COLO668 (cell line): ENCODE data around the gene NAAA.
"Not testable (repeated sequence)": the region's sequence is repeated elsewhere in the genome, so short reads cannot be mapped to it uniquely, and the experiment has no call there.

ENCODE experiments used
- DNase-seq: peaks from one replicate; lab custom pipeline; 2025; ENCODE audit not compliant: unreplicated experiment; lab: John Stamatoyannopoulos, UW

Gene NAAA

DNA sequence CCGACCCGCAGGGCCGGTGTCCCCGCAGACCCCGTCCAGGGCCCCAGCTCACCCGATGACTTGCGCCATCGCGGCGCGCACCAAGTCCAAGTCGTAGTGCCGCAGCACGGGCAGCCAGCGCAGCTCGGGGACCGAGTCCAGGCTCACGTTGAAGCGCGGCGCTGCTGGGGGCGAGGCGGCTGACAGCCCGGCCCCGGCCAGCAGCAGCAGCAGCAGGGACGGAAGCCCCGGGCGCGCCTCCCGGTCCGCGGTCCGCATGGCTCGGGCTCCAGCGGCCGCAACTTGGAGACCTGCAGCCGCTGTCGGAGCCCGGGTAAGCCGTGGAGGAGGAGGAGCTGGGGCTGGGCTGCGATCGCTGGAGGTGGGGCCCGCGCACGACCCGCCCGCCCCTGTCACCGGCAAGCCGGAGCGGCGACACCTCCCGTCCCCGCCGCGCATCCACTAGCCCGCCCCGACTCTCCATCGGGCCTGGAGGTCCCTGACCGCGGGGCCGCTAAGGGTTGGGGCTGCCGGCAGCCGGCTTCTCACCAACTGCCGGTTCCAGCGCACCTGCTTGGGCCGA lies at the start of gene NAAA:
Gene NAAA, minus strand, starts transcription at position 322 of the 562 bp plus-strand sequence. Its CDS starts 64 bp downstream, at position 258.
- DNase-seq: peak; percentile 82

GRCh38 chr4:75989846-75990528 lies 49.2 kb upstream of the NAAA start:
- DNase-seq: no peak

DNA sequence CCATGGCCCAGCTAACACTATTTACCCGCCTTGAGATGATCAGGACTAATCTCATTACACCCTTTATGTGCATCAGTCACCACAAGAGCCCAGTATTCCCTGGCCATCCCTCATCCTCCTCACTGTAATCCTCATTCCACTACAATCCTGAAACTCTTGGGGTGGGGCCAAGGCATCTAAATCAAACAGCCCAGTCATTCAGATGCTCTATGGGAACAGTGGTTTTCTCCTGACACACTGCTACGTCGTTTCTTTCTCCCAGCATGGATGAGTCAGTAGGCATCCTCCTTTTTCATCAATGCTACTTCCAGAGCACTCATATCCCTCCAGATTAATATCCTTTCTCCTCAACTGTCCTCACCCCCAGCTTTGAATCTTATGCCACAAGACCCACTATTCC lies 44.3 kb upstream of the NAAA start:
- DNase-seq: no peak

DNA sequence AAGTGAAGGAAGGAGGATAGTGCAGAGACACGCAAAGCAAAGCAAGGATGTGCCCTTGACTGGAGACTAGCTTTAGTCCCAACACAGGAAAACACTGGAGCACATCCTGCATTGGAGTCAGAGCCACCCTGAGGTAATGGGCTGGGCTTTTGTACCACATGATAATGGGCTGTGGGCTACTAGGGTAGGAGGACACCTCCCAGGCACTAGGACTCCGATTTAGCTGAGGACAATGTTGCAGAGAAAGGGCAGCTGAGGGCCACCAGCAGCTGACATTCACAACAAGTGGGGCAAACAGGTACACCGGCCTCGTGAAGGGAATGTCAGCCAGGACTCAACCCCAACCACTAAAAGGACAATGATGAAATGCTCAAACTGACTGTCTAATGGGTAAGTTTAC lies 39.8 kb upstream of the NAAA start:
- DNase-seq: no peak

GRCh38 chr4:75976177-75976576 lies 35.4 kb upstream of the NAAA start:
- DNase-seq: no peak

DNA sequence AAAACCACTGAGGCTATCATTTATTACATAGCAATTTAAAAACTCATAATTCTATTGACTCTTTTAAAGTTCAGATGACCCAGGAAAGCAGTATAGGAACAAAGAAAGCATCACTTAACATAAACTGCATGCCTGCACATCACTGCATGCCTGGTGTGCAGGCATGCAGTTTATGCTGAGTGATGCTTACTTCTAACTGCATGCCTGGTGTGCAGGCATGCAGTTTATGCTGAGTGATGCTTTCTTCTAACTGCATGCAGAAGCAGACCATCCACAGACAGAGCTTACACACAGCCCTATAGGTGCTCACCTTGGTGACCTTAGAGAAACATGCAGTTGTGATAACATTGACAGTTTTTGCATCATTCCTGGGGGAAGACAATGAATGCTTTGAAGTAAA lies 33.0 kb upstream of the NAAA start:
- DNase-seq: no peak

- no peak for DNase-seq
These were observed 27.3 kb upstream of the NAAA start for GRCh38 chr4:75968084-75968483.

DNA sequence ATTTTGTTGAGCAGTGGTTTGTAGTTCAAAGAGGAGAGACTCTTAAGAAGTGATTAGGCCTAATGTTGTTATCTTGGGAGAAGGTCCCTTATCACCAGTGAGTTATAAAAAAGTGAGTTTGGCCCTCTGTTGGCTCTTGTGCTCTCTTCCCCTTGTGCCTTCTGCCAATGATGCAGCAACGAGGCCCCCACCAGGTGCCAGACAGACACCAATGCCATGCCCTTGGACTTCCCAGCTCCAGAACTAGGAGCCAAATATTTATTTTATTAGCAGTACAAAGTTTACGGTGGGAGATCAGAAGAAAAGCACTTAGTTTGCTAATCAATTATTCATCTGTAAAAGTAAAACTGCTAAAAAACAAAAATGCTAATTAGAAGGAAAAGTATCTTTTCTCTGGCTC lies 22.7 kb upstream of the NAAA start:
- no peak for DNase-seq

GRCh38 chr4:75962072-75962471 lies 21.3 kb upstream of the NAAA start:
- DNase-seq: not testable (repeated sequence)

DNA sequence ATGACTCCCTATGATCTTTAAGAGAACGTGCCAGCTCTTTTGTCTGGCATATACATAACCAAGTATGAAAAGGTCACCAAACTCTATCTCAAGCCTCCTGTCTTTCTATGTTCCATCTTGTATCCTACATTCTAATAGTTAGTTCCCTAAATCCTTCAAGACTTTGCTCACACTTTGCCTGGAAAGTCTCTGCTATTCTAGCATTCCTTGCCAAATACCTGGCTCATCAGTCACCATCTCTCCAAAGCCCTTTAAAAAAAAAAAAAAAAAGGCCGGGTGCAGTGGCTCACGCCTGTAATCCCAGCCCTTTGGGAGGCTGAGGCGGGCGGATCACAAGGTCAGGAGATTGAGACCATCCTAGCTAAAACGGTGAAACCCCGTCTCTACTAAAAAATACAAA lies 17.7 kb upstream of the NAAA start:
- DNase-seq: not testable (repeated sequence)

DNA sequence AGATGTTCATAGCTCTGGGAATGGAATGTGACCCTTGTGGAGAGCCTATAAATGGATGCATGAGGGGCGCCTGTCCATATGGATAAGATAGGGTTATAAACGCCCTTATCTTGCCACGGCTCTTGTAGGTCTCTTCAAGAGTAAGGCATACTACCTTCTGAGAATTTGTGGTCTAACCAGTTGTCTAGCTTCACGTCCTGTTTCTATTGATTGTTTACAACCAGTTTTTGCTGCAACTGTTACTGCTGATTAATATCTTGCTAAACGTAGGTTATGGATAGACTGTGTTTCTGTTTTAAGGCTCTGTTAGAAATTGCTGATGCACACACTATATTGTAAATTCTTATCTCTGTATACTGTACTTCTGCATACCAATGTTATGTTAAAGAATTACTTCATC lies 14.0 kb upstream of the NAAA start:
- DNase-seq: not testable (repeated sequence)

DNA sequence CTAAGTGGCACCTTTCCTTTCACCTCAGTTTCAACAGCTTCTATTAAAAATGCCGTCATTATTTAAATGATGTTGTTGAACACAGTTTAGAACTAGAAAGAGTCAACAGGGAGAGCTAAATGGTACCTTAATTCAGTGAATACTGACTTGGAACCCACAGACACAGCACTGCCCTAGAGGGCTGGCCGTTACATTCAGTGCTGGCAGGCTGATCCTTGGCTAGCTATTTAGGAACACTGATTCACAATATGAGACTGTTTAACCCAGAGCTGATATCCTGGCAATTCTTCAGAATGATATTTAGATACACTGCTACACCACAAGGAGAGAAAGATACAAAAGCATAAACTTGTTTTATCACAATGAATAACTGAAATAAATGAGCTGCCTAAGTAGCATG lies 12.7 kb upstream of the NAAA start:
- no peak for DNase-seq

- DNase-seq: no peak
These were observed 9.5 kb upstream of the NAAA start for GRCh38 chr4:75950213-75950815.

GRCh38 chr4:75948822-75949444 lies 8.1 kb upstream of the NAAA start:
- no peak for DNase-seq

DNA sequence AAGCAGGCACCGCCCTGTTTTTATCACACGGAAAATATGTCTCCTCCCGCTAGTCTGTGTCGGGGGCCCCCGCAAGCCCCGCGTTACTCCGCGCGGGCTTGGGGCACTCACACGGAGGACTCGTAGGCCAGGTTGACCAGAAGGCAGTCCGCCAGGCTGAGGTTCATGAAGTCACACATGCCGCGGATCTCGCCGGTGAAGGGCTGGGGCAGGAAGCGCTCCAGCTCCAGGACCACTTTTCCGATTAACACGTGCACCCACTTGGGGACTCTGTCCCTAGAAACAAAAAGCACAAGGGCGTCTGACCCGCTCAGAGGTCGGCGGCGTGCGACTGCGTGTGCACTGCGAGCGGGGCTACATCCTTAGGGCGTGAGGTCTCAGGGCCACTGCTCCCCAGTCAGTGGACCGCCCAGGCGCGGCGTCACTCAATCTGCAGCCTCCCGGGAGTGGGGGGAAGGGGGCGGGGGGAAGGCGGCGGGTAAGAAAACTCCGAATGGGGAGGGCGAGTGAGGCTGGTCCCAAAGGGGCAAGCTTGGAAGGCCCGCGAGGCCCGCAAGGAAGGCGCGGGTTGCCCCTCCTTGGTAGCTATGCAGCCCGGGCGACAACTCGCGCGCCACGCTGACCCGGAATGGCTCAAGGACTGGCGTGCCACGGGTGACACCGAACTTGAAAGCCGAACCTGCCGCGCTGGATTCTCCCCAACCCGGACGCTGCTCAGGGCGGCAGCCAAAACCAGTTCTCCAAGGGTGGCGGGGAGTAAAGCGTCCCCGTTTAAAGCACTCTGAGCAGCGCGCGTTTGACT lies 722 bp downstream of the NAAA start:
- DNase-seq: peak; percentile 78

DNA sequence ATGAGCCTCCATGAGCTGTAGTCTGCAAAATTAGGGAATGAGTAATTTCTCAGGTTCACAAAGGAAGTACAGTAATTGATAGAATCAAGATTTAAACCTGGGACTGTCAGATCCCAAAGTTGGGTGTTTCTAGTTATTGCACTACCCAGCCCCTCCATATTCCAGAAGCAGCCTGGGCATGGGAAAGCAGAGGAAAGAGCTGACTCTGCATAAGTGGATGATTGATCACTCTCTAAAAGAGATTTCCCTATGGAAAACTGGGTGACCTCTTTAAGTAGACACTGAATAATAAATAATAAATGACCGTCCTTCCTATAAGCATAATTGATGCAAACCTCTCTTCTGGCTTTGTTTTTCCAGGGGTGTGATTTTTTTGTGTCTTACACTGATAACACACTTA lies 5.2 kb downstream of the NAAA start:
- no peak for DNase-seq

GRCh38 chr4:75930152-75930551 lies 10.7 kb downstream of the NAAA start:
- DNase-seq: no peak

- DNase-seq: peak; percentile 36
These were observed 15.9 kb downstream of the NAAA start for GRCh38 chr4:75924916-75925315.

DNA sequence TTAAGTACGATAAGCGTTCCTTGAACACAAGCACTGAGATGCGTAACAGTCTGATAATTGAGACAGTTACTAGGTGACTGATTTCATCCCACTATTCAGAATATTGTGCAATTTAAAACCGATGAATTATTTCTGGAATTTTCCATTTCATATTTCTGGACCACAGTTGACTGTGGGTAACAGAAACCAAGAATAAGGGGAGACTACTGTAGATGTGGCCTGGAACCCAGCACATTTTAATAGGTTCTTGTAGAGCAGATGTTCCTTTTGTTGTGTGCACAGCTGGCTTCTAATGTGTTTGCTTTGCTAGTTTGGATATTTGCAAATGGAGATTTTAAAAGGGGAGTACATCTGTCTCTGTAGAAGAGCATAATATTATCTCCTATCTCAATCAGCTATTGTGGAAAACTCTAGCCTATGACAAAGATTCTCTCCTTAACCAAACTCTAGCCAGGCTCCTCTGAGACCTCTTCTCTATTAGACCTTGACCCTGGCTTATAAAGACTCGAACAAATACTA lies 16.4 kb downstream of the NAAA start:
- DNase-seq: peak; percentile 45

DNA sequence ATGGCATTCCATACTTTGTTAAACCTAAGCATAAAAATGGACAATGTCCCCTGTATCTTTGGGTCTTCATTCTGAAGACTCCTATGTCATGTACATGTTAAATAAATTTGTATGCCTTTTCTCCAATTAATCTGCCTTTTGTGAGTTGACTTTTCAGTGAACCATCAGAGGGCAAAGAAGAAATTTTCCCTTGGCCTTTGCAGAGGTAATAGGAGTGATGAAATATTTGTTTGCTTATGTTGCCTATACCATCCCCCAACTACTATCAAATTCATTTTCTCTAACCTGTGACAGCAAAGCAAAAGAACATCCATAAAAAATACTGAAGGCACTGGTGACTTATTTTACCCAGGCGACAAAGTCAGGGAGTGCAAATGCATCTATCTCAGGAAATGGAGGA lies 18.2 kb downstream of the NAAA start:
- DNase-seq: no peak

DNA sequence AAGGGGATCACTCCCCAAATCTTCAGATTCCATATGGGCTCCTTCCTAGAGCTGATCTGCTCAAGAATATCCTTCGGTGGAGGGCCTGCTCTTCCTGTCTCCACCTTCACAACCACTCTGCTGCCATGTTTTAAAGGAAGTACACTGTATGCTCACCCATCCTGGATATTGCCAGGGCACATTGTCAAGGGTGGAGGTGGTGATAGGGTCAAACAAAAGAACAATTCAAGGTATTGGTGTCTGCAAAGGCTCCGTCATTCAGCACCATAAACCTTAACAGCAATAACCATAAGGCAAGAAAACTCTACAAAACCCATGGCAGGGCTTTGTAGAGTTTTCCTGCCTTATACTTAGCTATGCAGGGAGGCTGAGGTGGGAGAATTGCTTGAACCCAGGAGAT lies 18.9 kb downstream of the NAAA start:
- DNase-seq: no peak
